ENCODE data around the gene KCNIP2.

DNA sequence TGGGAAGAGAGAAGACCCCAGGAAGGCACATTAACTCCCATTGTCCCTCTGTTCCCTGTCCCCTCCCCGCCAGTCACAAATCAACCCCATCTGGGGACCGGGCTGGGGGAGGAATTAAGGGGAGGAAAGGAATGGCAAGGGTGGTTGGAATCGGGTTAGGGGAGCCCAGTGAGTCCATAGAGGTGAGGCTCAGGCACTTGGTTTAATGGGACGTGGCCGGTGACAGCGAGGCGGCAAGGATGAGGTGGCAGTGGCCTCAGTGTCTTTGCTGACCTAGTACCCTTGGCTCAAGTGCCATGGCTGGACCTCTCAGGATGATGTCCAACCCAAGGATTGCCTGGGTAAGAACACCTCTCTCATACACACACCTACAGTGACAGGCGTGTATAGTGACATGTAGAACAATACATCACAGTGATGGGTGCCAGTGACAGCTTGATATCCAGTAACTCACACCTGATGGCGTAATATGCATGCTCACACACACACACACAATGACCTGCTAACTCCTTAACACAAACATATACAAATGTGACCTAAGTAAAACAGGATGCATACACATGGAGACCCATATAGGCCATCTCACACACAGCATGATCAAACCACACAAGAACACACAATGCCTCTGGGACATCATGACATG, 12.3 kb downstream of the KCNIP2 start:
- TF ChIP-seq BHLHE40 (IDR thresholded peaks at IDR 0.05; ENCODE audit: borderline replicate concordance), result no peak
- no peak for TF ChIP-seq ARNT (IDR thresholded peaks at IDR 0.05)
- no peak for TF ChIP-seq SUZ12 (IDR thresholded peaks at IDR 0.05)
- TF ChIP-seq FOXM1 (IDR thresholded peaks at IDR 0.05; ENCODE audit: borderline replicate concordance), result no peak
- no peak for TF ChIP-seq ELF4 (IDR thresholded peaks at IDR 0.05)
- no peak for TF ChIP-seq SP1 (IDR thresholded peaks at IDR 0.05)
- TF ChIP-seq PKNOX1 (IDR thresholded peaks at IDR 0.05), result peak; percentile 64
- no peak for TF ChIP-seq TARDBP (IDR thresholded peaks at IDR 0.05)
- no peak for TF ChIP-seq ZNF384 (IDR thresholded peaks at IDR 0.05)
- no peak for TF ChIP-seq CTBP1 (IDR thresholded peaks at IDR 0.05; ENCODE audit: borderline replicate concordance)
- TF ChIP-seq NFRKB (IDR thresholded peaks at IDR 0.05), result no peak
- TF ChIP-seq L3MBTL2 (conservative IDR thresholded peaks at IDR 0.05), result no peak
- no peak for TF ChIP-seq HDGF (IDR thresholded peaks at IDR 0.05; ENCODE audit: borderline replicate concordance)

Measured in HEK293T (cell line).